ENCODE data around the gene HSF4. TPM values are rescaled to one million over a fixed set of nuclear protein-coding genes. Genes with fewer than 3 reads are reported as not detected.

Gene HSF4
- total RNA-seq, 2 experiments from 2014 or later: 9.3 to 10.1 TPM

DNA sequence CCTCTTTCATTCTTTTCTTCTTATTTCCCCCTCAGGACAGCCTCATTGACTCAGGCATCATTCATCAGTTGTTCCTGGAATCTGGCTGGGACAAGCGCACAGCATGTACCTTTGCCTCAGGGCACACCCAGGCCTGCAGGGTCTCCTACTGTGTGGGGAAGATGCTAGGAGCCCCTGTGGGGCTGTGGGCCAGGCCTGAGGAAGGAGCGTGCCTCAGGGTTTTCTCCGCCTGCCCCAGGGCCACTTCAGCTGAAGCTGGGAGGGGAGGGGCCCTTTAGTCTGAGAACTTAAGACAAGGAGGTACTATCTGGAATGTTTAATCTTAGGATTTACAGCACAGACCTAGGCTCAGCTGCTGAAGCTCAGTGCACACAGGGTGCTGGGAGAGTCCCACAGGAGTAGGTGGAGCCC, 42.3 kb downstream of the HSF4 start:
- Mint-ChIP-seq H3K4me1 (no peaks in the 10 kb centered on the region), H3K4me3 (no peak overlapping the region), H3K36me3 (no peaks in the 10 kb centered on the region), H3K27me3 (no peaks in the 10 kb centered on the region), H3K9me3 (no peaks in the 10 kb centered on the region), H3K27ac (no peak overlapping the region)
- no peak for DNase-seq

DNA sequence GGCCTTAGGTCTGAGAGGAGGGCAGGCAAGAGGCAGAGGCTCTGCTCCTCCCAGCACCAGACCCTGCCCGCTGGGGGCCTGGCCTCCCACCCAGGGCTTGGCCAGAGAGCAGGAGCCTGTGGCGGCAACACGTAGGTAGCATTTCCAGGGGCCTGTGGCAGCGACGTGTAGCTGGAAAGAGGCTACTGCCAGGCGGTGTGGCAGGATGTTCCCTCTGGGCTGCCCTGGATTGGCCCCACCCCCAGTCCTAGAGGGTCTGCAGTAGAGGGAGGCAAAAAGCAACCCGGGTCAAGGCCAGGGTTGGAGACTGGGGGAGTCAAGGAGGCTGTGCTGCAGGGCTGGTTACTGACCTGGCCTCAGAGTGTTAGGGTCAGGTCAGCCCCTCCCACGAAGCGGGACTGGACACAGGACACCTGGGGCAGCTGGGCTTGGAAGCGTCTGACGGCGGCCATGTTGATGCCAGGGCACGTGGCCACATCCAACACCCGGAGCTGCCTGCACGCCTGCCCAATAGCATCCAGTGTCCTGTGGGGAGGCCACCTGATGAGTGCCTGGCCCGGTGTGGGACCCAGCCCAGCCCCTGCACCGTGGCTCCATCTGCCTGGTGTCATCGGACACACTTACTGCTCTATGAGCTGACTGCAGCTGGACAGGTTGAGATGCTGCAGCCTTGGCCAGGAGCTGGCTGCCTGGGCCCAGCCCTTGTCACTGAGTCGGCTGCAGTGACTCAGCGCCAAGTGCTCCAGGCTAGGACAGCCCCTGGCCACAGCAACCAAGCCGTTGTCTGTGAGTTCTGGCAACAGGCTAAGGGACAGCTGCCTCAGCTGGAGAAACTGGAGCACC, 42.9 kb downstream of the HSF4 start:
- H3K9me3 Mint-ChIP-seq: no peaks in the 10 kb centered on the region
- H3K27ac Mint-ChIP-seq: no peak overlapping the region
- no peaks in the 10 kb centered on the region for H3K27me3 Mint-ChIP-seq
- H3K4me1 Mint-ChIP-seq: no peaks in the 10 kb centered on the region
- H3K4me3 Mint-ChIP-seq: no peak overlapping the region
- DNase-seq: no peak
- no peaks in the 10 kb centered on the region for H3K36me3 Mint-ChIP-seq

DNA sequence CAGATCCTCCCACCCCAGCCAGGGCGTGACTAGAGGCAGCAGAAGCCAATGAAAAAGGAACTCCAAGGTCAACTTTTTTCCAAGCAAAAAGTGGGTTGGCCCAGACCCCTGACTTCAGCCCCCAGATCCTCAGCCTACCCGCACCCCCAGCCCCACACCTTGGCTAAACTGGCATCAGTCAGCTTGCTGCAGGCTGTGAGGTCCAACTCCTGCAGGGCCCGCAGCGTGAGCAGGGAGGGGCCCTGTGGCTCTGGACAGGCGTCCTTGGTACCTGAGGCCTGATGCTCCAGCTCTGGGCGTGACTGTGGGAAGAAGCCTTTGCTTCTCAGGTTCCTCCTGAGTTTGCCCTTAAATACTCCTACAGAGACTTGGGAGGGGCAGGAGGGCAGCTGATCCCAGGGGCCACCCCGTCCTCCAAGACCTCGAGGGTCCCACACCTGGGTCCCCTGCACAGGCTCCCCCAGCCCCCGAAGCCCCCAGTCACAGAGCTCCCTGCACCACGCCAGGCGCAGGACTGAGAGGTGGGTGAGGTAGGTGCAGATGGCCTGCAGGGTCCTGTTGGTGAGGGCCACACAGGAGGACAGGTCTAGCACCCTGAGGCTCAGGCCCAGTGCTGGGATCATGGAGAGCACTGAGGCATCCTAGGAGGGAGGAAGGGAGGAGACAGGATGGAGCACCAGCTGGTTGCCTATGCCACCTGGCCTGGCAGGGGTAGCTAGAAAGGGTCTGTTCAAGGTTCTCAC, 43.8 kb downstream of the HSF4 start:
- Mint-ChIP-seq H3K27ac (no peak overlapping the region), H3K36me3 (no peaks in the 10 kb centered on the region), H3K27me3 (no peaks in the 10 kb centered on the region), H3K4me1 (no peaks in the 10 kb centered on the region), H3K4me3 (no peak overlapping the region), H3K9me3 (no peaks in the 10 kb centered on the region)
- DNase-seq: no peak

DNA sequence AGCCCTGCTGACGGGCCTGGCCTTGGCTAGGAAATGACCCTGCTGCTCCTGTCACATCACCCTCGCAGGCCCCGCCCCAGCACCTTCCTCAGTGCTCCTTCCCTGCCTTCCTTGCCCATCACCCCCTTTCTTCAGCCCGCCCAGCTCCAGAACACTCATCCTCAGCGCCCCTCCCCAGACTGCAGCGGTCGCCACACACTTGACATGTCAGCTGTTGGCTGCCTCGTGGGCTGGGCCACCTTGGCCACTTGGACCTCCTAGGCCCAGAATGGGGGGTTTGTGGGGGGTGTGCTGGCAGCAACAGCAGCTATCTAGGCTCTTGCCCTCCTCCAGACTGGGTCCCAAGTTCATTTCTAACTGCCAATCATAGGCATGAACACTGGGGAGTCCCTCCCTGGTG, 45.0 kb downstream of the HSF4 start:
- DNase-seq: no peak
- Mint-ChIP-seq H3K4me1 (no peaks in the 10 kb centered on the region), H3K9me3 (no peaks in the 10 kb centered on the region), H3K36me3 (no peaks in the 10 kb centered on the region), H3K27ac (no peak overlapping the region), H3K4me3 (no peak overlapping the region), H3K27me3 (no peaks in the 10 kb centered on the region)

DNA sequence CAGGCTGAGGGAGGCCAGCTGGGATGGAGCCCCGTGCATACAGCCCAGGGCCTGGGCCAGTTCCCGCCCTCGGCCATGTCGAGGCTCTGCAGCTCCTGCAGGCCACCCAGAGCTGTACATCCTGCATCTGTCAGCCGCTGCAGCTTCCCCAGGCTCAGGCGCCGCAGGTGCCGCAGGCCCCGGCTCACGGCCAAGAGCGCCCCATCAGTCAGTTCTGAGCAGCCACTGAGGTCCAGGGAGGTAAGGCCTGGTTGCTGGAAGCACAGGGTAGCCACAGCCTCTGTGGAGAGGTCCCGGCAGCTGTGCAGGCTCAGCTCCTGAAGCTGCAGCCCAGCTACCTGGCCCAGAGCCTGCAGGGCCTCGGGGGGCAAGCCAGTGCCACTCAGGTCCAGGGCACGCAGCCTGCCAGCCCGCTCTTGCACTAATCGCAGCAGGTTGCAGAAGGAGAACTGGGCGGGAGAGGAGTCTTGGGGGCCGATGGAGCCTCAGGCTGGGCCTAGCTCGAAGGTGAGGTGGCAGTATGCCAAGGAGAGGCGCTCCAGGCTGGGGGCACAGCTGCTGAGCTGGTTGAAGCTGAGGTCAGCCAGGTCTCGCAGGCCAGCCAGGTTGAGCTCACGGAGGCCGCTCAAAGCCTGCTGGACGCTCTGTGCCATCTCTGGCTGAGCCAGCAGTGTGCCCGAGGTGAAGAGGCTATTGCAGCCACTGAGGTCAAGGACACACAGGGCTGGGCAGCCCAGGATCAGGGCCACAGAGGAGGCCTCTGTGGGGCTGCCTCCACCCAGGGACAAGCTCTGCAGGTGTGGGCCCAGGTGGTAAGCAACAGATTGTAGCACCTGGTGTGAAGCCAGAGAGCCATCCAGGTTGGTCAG, 45.8 kb downstream of the HSF4 start:
- H3K27me3 Mint-ChIP-seq: no peaks in the 10 kb centered on the region
- no peak overlapping the region for H3K4me3 Mint-ChIP-seq
- no peak overlapping the region for H3K27ac Mint-ChIP-seq
- no peaks in the 10 kb centered on the region for H3K9me3 Mint-ChIP-seq
- DNase-seq: no peak
- no peaks in the 10 kb centered on the region for H3K4me1 Mint-ChIP-seq
- no peaks in the 10 kb centered on the region for H3K36me3 Mint-ChIP-seq

DNA sequence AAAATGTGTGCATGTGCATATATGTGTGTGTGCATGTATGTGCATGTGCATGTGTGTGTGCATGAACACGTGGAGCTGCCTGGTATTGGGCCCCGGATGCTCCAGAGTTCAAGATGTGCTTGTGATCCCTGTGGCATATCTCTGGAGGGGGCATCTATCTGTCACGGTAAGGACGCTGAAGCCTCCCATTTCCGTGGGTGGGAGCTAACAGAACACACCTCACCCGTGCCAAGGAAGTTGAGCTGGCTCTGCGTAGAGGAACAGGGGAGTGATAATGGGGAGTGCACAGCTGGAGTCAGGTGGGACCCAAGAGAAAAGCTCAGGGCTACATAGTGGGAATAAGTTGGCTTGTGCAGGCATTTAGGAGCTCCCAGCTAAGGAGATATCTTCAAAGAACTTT, 47.1 kb downstream of the HSF4 start:
- Mint-ChIP-seq H3K36me3 (no peaks in the 10 kb centered on the region), H3K9me3 (no peaks in the 10 kb centered on the region), H3K4me1 (no peaks in the 10 kb centered on the region), H3K4me3 (no peak overlapping the region), H3K27me3 (no peaks in the 10 kb centered on the region), H3K27ac (no peak overlapping the region)
- no peak for DNase-seq

DNA sequence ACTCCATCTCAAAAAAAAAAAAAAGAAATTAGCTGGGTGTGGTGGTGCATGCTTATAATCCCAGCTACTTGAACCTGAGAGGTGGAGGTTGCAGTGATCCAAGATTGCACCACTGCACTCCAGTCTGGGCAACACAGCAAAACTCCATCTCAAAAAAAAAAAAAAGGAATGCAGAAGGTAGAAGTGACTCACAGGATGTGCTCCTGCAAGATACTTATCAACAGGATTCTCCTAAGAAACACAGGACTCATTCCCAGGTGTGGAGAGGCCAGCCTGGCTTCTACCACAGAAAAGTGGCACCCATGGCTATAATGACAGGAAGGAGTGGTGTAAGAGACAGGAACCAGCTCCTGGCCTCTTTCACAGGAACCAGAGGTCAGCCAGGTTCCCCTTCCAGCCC, 48.2 kb downstream of the HSF4 start:
- H3K36me3 Mint-ChIP-seq: no peaks in the 10 kb centered on the region
- DNase-seq: no peak
- H3K27ac Mint-ChIP-seq: no peak overlapping the region
- no peaks in the 10 kb centered on the region for H3K27me3 Mint-ChIP-seq
- H3K4me3 Mint-ChIP-seq: no peak overlapping the region
- no peaks in the 10 kb centered on the region for H3K9me3 Mint-ChIP-seq
- no peaks in the 10 kb centered on the region for H3K4me1 Mint-ChIP-seq

DNA sequence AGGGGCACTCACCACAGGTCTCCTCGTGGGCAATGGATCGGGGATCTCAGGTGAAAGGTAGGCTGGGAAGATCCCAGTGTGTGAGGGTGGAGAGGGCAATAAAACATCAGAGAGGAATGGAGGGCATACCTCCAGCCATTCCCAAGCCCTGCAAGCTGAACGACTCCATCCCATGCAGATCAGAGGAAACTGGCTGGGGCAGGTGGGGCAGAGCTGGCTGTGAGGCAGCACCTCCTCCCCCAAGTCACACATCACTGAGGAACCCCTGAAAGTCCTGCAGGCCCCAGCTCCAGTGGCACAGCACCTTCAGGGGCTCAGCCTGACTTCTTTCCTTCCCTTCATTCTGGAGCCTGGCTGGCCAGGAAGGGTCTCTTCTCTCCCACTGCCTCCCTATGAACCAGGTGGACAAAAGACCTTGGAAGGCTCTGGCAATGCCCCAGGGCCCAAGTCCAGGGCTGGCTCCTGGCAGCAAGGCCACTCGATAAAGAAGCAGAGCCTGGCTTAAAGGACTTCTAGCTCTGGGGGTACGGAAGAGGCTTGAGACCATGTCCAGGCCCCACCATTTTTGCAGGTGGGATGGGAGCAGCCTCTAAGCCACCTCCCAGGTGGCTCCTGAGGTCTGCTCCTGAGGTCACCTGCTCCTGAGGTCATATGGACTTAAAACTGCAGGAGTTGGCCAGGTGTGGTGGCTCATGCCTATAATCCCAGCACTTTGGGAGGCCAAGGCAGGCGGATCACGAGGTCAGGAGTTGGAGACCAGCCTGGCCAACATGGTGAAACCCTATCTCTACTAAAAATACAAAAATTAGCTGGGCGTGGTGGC, 48.9 kb downstream of the HSF4 start:
- Mint-ChIP-seq H3K27me3 (no peaks in the 10 kb centered on the region), H3K9me3 (no peaks in the 10 kb centered on the region), H3K27ac (no peak overlapping the region), H3K36me3 (no peaks in the 10 kb centered on the region), H3K4me1 (no peaks in the 10 kb centered on the region), H3K4me3 (no peak overlapping the region)
- no peak for DNase-seq

DNA sequence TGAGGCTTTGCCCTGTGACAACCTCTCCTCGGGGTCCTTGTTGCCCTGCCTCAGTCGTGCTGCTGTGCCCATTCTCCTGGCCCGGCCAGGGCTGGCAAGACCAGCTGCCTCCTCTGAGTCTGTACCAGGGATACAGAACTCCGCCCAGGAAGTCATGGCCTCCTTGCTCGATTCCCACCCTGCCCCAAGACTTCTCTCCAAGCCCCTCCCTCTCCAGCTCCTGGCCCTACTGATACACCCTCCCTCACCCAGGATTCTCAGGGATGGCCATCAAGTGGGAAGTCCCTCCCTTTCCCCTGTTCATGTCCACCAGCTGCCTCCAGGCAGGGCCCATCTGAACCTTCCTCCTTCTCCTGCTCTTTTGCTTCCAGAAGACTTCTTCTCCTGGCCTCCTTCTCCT, 51.2 kb downstream of the HSF4 start:
- Mint-ChIP-seq H3K4me3 (no peak overlapping the region), H3K9me3 (no peaks in the 10 kb centered on the region), H3K27ac (no peak overlapping the region), H3K4me1 (no peaks in the 10 kb centered on the region), H3K27me3 (no peaks in the 10 kb centered on the region), H3K36me3 (no peaks in the 10 kb centered on the region)
- DNase-seq: no peak

DNA sequence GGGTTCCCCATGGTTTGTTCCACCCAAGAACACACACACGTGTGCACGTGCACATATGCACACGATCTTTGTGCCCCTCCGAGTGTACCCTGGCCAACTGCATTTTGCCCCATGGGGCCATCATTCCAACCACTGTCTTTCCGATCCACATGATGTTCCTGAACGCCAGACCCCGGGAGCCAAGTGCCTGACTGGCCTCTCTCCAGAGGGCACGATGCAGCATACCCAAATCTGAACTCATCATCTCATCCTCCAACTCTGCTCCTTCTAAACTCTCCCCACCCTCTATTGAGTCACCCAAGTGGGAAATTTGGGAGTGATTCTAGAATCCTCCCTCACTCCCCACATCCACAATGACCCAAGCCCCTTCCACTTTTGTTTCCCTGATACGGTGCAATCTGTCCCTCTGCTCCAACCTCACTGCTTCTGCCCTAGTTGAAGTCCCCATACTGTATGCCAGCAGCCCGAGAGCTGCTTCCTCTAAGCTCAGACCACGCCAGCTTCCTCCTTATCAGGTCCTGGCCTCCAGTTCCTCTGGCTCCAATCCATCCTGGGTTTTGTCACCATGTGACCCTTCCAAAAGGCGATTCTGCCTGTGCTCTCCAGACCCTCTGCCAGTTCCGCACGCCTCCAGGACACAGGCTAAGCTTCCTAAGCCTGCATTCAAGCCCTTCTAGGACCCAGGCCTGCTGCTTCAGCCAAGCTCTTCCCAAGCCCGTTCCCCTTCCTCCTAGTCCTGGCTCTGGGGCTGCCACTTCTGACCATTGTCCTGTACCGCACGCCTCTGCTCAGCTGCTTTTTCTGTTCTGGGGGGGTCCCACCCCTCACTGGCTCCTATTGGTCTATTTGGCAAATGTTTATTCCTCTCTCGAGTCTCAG, 52.3 kb downstream of the HSF4 start:
- Mint-ChIP-seq H3K27ac (no peak overlapping the region), H3K27me3 (no peaks in the 10 kb centered on the region), H3K9me3 (no peaks in the 10 kb centered on the region), H3K36me3 (no peaks in the 10 kb centered on the region), H3K4me1 (no peaks in the 10 kb centered on the region), H3K4me3 (no peak overlapping the region)
- no peak for DNase-seq

Other genes starting within 250 kb of the HSF4 start
- gene CDH16, start 245.9 kb upstream of the HSF4 start, total RNA-seq: not detected
- under 1 TPM; 0.20 to 0.33 TPM for gene RRAD, start 239.2 kb upstream of the HSF4 start, total RNA-seq
- 100 to 1,000 TPM; 152 to 153 TPM for gene CIAO2B, start 230.3 kb upstream of the HSF4 start, total RNA-seq
- gene CES2, start 229.2 kb upstream of the HSF4 start, total RNA-seq: 10 to 100 TPM; 23.3 to 24.9 TPM
- under 1 TPM; 0.43 to 0.80 TPM for gene CES3, start 203.5 kb upstream of the HSF4 start, total RNA-seq
- gene CES4A, start 176.2 kb upstream of the HSF4 start, total RNA-seq: 1 to 10 TPM; 3.5 to 4.6 TPM
- 100 to 1,000 TPM; 110 to 114 TPM for gene CBFB, start 135.6 kb upstream of the HSF4 start, total RNA-seq
- gene PHAF1, start 54.8 kb upstream of the HSF4 start, total RNA-seq: 10 to 100 TPM; 13.8 to 14.9 TPM
- gene B3GNT9, start 13.7 kb upstream of the HSF4 start, total RNA-seq: 1 to 10 TPM; 1.5 to 1.7 TPM
- 10 to 100 TPM; 15.3 to 16.0 TPM for gene TRADD, start 4.8 kb upstream of the HSF4 start, total RNA-seq
- gene FBXL8, start 4.8 kb upstream of the HSF4 start, total RNA-seq: 1 to 10 TPM; 7.9 to 8.5 TPM
- gene NOL3, start 5.8 kb downstream of the HSF4 start, total RNA-seq: 1 to 10 TPM; 6.1 to 6.4 TPM
- 10 to 100 TPM; 15.8 to 16.7 TPM for gene MATCAP1, start 19.2 kb downstream of the HSF4 start, total RNA-seq
- gene EXOC3L1, start 25.4 kb downstream of the HSF4 start, total RNA-seq: under 1 TPM in 1 of 2 experiments, not detected in 1; 0.19 TPM
- 100 to 1,000 TPM; 130 to 136 TPM for gene E2F4, start 27.4 kb downstream of the HSF4 start, total RNA-seq
- gene ELMO3, start 34.4 kb downstream of the HSF4 start, total RNA-seq: 1 to 10 TPM; 4.3 to 4.5 TPM
- gene TMEM208, start 62.4 kb downstream of the HSF4 start, total RNA-seq: 10 to 100 TPM; 46.5 to 48.6 TPM
- 10 to 100 TPM; 76.4 to 79.9 TPM for gene FHOD1, start 82.7 kb downstream of the HSF4 start, total RNA-seq
- 1 to 10 TPM; 5.8 to 6.1 TPM for gene SLC9A5, start 84.2 kb downstream of the HSF4 start, total RNA-seq
- gene PLEKHG4, start 114.8 kb downstream of the HSF4 start, total RNA-seq: 10 to 100 TPM; 30.8 to 37.0 TPM
- gene KCTD19, start 162.0 kb downstream of the HSF4 start, total RNA-seq: 1 to 10 TPM; 2.2 to 3.0 TPM
- gene LRRC36, start 162.1 kb downstream of the HSF4 start, total RNA-seq: 1 to 10 TPM in 1 of 2 experiments, under 1 TPM in 1; 0.82 to 1.1 TPM
- not detected for gene TPPP3, start 228.8 kb downstream of the HSF4 start, total RNA-seq

Measured in activated naive CD8-positive, alpha-beta T cell treated with anti-CD3 and anti-CD28 coated beads for 36 hours (primary cell).